ENCODE data around the gene HYAL1.
A peak's percentile ranks its signal among the peaks of the same experiment; 100 is the strongest.

HYAL1 gene

GRCh38 chr3:50260027-50260941, 43.1 kb downstream of the HYAL1 start:
- peak; percentile 82 for DNase-seq (ENCODE audit: low spot score)

GRCh38 chr3:50259432-50260026, 43.8 kb downstream of the HYAL1 start:
- DNase-seq (ENCODE audit: low spot score), result no peak

GRCh38 chr3:50258979-50259378, 44.4 kb downstream of the HYAL1 start:
- DNase-seq (ENCODE audit: low spot score), result no peak

- no peak for DNase-seq (ENCODE audit: low spot score)
Measured at GRCh38 chr3:50258029-50258680, 45.2 kb downstream of the HYAL1 start.

- DNase-seq (ENCODE audit: low spot score), result no peak
Measured at GRCh38 chr3:50256978-50257890, 46.1 kb downstream of the HYAL1 start.

GRCh38 chr3:50255251-50255615, 48.1 kb downstream of the HYAL1 start:
- DNase-seq (ENCODE audit: low spot score), result no peak

- no peak for DNase-seq (ENCODE audit: low spot score)
Measured at GRCh38 chr3:50254577-50255250, 48.7 kb downstream of the HYAL1 start.

- no peak for DNase-seq (ENCODE audit: low spot score)
Measured at GRCh38 chr3:50251220-50251619, 52.2 kb downstream of the HYAL1 start.

- DNase-seq (ENCODE audit: low spot score), result no peak
Measured at GRCh38 chr3:50250514-50250913, 52.9 kb downstream of the HYAL1 start.
